Erythroblast (primary cell): Measurements from ENCODE around the gene RHBDL1.

Experiments
- GATA1 ChIP-seq: IDR thresholded peaks from 2 replicates; pipeline ENCODE4 v1.6.1; 2011; ENCODE audit warnings: low read depth, mild to moderate bottlenecking, control low read depth, low read length, moderate library complexity
- POLR2A ChIP-seq: IDR thresholded peaks from 2 replicates; pipeline ENCODE4 v1.6.1; 2011; ENCODE audit warnings: mild to moderate bottlenecking, low read length

DNA sequence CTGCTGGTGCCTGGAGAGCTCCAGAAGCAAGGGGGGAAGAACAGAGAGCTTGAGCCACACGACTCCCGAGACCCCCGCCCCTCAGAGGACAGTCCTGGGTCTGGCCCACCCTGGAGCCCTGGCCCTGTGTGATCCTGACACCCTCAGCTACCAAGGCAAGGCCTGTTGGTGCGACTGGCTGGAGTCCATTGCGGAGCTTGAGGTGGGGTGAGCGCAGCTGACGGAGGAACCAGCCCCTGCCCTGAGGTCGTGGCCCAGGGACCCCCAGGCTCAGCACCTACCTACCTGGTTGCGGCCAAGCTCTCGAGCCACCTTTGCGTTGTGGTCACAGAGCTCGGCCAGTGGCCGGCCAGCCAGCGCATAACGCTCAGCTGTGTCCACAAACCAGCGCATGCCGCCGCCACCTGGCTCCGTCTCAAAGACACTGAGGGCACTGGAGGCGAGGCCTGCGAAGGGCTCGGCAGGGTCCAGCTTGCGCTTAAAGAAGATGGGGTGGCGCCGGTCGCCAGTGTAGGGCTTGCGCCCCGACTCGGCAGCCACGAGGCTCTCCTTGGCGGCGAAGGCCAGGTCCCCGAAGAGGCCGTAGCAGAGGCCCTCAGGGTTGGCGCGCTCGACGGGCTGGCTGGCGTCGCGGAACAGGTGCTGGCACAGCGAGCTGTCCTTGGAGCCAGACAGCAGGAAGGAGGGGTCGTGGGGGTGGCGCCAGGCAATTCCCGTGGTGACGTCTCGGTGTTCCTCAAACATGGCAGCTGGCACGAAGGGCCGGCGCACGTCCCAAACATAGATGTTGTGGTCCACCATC is 11.2 kb downstream of the RHBDL1 start:
- no peak for TF ChIP-seq POLR2A
- TF ChIP-seq GATA1 = no peak
